Colonic mucosa (tissue), 4 donors: ENCODE measurements around the gene UBE2Q1. TPM values are rescaled to one million over a fixed set of nuclear protein-coding genes. Genes with fewer than 3 reads are reported as not detected.

ENCODE experiments used
- DNase-seq: peaks from one replicate; pipeline ENCODE4 v3.0.0-alpha.2; 2020
- H3K27ac ChIP-seq: fragments of 200-600 bp; one replicate; pipeline ENCODE4 v1.8.0; 2021
- H3K27me3 ChIP-seq: fragments of 200-600 bp; one replicate; pipeline ENCODE4 v1.8.0; 2021
- H3K36me3 ChIP-seq: fragments of 200-600 bp; one replicate; pipeline ENCODE4 v1.8.0; 2021
- H3K4me1 ChIP-seq: fragments of 200-600 bp; one replicate; pipeline ENCODE4 v1.8.0; 2021; ENCODE audit warnings: mild to moderate bottlenecking
- H3K4me3 ChIP-seq: fragments of 200-600 bp; one replicate; pipeline ENCODE4 v1.8.0; 2021
- H3K9ac ChIP-seq, 2 donors: one replicate each; pipeline ENCODE4 v1.7.0; 2013; ENCODE audit warnings: control low read depth in 2 of 2, low read depth in 2 of 2, low read length in 2 of 2
- H3K9me3 ChIP-seq: fragments of 200-600 bp; one replicate; pipeline ENCODE4 v1.8.0; 2021
- intact Hi-C: fragments of 100-400 bp; cut with DNase I; formaldehyde crosslinking; loops from one replicate; pipeline ENCODE4 v1.14.1; 2022
- total RNA-seq, 2 donors: library from RNA; stranded (reverse); fragmentation: NEBNext Ultra II Directional in 1 of 2; extraction: Animal tissue kit (Norgen Biotek cat#: 25700) in 1 of 2; gene quantifications; one replicate each; pipeline ENCODE4 v1.2.1, GENCODE V29; 2021
- TF ChIP-seq, protein P1 (sequence below): fragments of 200-600 bp; IDR thresholded peaks from one replicate; pipeline ENCODE4 v1.8.0; 2022; ENCODE audit warnings: antibody characterized with exemption, mild to moderate bottlenecking
- donor health status: healthy.
- donor health status: DM: no; HTN: no; CAD: no.
- donor health status: DM: no; HTN: no; CAD: no.

Gene UBE2Q1
- total RNA-seq, 2 donors from 2014 or later, result 74.1 to 86.1 TPM

DNA sequence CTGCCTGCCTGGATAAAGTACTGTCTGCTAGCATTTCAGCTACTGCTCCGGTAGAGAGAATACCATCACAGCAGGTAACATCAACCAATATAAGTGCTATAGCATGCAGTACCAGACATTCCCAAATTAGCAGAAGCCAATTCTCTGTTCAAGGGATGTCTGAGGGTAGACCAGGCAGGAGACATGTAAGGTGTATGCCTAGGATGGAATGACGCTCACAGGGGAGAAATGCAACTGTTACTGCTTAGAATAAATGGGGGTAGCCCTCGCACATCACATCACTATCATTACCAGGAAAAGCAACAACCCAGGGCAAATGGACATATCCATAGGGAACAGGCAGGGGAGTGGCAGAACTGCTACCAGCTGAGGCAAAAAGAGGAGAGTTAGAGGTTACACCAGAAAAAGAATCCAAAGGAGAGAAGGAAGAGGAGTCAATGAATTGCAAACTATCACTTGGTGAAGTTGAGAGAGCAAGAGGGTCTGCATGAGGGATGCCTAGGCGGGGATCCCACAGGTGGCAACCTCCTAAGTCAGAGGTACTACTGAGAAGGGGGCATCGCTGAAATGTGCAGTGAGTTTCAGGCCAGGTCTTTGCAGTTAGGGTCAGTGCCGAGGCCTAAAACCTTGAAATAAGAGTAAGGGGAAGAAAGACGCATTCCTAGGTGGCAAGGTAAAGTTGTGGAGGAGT lies 1.1 kb downstream of the UBE2Q1 start:
- no peaks in the 10 kb centered on the region for H3K27me3 ChIP-seq
- peak overlapping the region; percentile 87 to 95 for H3K9ac ChIP-seq
- peak overlapping the region; percentile 94 for H3K4me3 ChIP-seq
- DNase-seq, result no peak
- no peaks in the 10 kb centered on the region for H3K9me3 ChIP-seq
- H3K27ac ChIP-seq, result no peak overlapping the region
- peaks cover 35% of the 10 kb centered on the region for H3K36me3 ChIP-seq
- TF ChIP-seq, protein P1, sequence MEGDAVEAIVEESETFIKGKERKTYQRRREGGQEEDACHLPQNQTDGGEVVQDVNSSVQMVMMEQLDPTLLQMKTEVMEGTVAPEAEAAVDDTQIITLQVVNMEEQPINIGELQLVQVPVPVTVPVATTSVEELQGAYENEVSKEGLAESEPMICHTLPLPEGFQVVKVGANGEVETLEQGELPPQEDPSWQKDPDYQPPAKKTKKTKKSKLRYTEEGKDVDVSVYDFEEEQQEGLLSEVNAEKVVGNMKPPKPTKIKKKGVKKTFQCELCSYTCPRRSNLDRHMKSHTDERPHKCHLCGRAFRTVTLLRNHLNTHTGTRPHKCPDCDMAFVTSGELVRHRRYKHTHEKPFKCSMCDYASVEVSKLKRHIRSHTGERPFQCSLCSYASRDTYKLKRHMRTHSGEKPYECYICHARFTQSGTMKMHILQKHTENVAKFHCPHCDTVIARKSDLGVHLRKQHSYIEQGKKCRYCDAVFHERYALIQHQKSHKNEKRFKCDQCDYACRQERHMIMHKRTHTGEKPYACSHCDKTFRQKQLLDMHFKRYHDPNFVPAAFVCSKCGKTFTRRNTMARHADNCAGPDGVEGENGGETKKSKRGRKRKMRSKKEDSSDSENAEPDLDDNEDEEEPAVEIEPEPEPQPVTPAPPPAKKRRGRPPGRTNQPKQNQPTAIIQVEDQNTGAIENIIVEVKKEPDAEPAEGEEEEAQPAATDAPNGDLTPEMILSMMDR, result no peak
- H3K4me1 ChIP-seq, result peaks cover 7% of the 10 kb centered on the region
- intact Hi-C loops, result loop anchor here (5.0 kb wide), 1 partner anchor 320 kb away; no protein-coding TSS in a partner anchor

DNA sequence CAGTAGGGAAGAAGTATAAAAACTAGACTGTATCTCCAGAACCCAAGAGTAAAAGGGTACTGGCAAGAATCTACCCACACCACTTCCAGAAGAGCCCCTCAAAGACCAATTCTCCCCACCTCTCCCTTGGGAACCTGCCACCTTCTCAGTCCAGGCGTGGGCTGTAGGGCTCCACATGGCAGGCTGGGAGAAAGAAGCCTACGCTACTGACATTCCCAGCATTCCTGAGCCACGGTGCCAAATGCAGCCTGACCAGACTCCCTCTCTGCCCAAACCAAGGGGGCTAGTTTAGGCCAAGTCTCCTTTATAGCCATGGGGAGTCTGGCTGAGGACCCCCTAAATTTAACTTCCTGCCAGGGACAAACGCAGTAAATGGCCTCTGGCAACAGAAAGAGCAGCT lies 2.0 kb downstream of the UBE2Q1 start:
- TF ChIP-seq, protein P1, result no peak
- peaks cover 39% of the 10 kb centered on the region for H3K36me3 ChIP-seq
- H3K4me1 ChIP-seq, result peaks cover 7% of the 10 kb centered on the region
- H3K9me3 ChIP-seq, result no peaks in the 10 kb centered on the region
- no peak overlapping the region for H3K27ac ChIP-seq
- DNase-seq, result no peak
- intact Hi-C loops, result loop anchor here (5.0 kb wide), 1 partner anchor 321 kb away; no protein-coding TSS in a partner anchor
- H3K9ac ChIP-seq, result peak overlapping the region in 1 of 2 donors; percentile 95
- H3K4me3 ChIP-seq, result no peak overlapping the region
- H3K27me3 ChIP-seq, result no peaks in the 10 kb centered on the region

GRCh38 chr1:154553056-154554030 lies 5.1 kb downstream of the UBE2Q1 start:
- H3K4me1 ChIP-seq, result peaks cover 7% of the 10 kb centered on the region
- no peak for DNase-seq
- H3K9me3 ChIP-seq, result no peaks in the 10 kb centered on the region
- H3K9ac ChIP-seq, result no peak overlapping the region
- TF ChIP-seq, protein P1, result no peak
- H3K27me3 ChIP-seq, result no peaks in the 10 kb centered on the region
- H3K4me3 ChIP-seq, result no peak overlapping the region
- peaks cover 47% of the 10 kb centered on the region for H3K36me3 ChIP-seq
- H3K27ac ChIP-seq, result no peak overlapping the region
- intact Hi-C loops, result no loop called here

DNA sequence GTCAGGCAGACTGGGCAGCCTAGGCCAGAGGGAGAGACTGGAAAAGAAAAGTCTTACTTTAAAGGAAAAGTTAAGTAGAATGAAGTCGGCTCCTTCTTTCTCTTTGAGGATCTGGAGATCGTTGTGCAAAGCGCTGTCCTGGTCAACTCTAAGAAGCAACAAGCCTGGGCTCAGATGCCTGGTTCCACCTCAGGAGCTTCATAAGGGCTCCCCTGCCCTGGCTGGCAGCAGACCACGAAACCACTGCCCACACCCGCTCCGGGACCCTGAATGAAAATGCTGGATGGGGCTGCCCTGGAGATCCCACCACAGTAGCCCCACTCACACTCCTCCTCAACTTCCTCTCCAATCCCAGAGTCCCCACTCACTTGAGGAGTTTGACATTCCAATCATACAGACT lies 6.4 kb downstream of the UBE2Q1 start:
- Histone ChIP-seq H3K36me3 (peaks cover 47% of the 10 kb centered on the region), H3K4me1 (peaks cover 7% of the 10 kb centered on the region), H3K27me3 (no peaks in the 10 kb centered on the region), H3K9me3 (no peaks in the 10 kb centered on the region), H3K27ac (no peak overlapping the region), H3K9ac (no peak overlapping the region), H3K4me3 (no peak overlapping the region)
- TF ChIP-seq, protein P1, result no peak
- no peak for DNase-seq
- intact Hi-C loops, result no loop called here

GRCh38 chr1:154551474-154551873 lies 7.0 kb downstream of the UBE2Q1 start:
- peaks cover 47% of the 10 kb centered on the region for H3K36me3 ChIP-seq
- H3K4me1 ChIP-seq, result peaks cover 4% of the 10 kb centered on the region
- TF ChIP-seq, protein P1, result no peak
- H3K9me3 ChIP-seq, result no peaks in the 10 kb centered on the region
- no peak overlapping the region for H3K4me3 ChIP-seq
- H3K27me3 ChIP-seq, result no peaks in the 10 kb centered on the region
- intact Hi-C loops, result no loop called here
- DNase-seq, result peak; percentile 29
- no peak overlapping the region for H3K27ac ChIP-seq
- no peak overlapping the region for H3K9ac ChIP-seq
